Sigmoid colon (tissue), 7 donors: ENCODE measurements around the gene GNG2. TPM values are rescaled to one million over a fixed set of nuclear protein-coding genes. Genes with fewer than 3 reads are reported as not detected.

ENCODE experiments used
- DNase-seq: peaks from one replicate; pipeline ENCODE4 v3.0.0-alpha.2; 2019
- H3K27ac ChIP-seq, 4 donors: fragments of 200-600 bp; sonication (generic); one replicate each; pipeline ENCODE4 v1.5.1; 2016 to 2019; ENCODE audit warnings: mild to moderate bottlenecking in 1 of 4
- H3K27me3 ChIP-seq, 3 donors: fragments of 200-600 bp; sonication (generic); one replicate each; pipeline ENCODE4 v1.5.1; 2019; ENCODE audit warnings: mild to moderate bottlenecking in 1 of 3
- H3K36me3 ChIP-seq, 4 donors: fragments of 200-600 bp; sonication (generic); one replicate each; pipeline ENCODE4 v1.5.1; 2016 to 2019
- H3K4me1 ChIP-seq, 4 donors: fragments of 200-600 bp; sonication (generic); one replicate each; pipeline ENCODE4 v1.5.1; 2017 to 2019
- H3K4me3 ChIP-seq, 4 donors: fragments of 200-600 bp; sonication (generic); one replicate each; pipeline ENCODE4 v1.5.1; 2017 to 2019; ENCODE audit warnings: mild to moderate bottlenecking in 2 of 4, moderate library complexity in 1 of 4
- H3K9me3 ChIP-seq, 4 donors: fragments of 200-600 bp in 3 of 4; sonication (generic) in 3 of 4; one replicate each; pipeline versions ENCODE4 v1.5.1 to v1.6.1; 2013 to 2019
- CTCF ChIP-seq, 4 experiments: fragments of 450-650 bp in 3 of 4; fragments of 200-600 bp in 1 of 4; IDR thresholded peaks; one replicate each; pipeline ENCODE4 v1.5.1; 2016 to 2019; ENCODE audit warnings: antibody characterized with exemption in 4 of 4, mild to moderate bottlenecking in 3 of 4, moderate library complexity in 2 of 4
- EP300 ChIP-seq, 4 donors: sonication (generic); formaldehyde crosslinking; IDR thresholded peaks; one replicate each; pipeline ENCODE4 v1.6.1; 2017; ENCODE audit warnings: antibody characterized with exemption in 4 of 4
- POLR2A ChIP-seq, 2 donors: fragments of 450-650 bp; IDR thresholded peaks; one replicate each; pipeline ENCODE4 v1.6.1; 2016; ENCODE audit warnings: antibody characterized with exemption in 2 of 2, mild to moderate bottlenecking in 2 of 2, moderate library complexity in 2 of 2
- POLR2AphosphoS5 ChIP-seq, 4 donors: sonication (generic); formaldehyde crosslinking; IDR thresholded peaks; one replicate each; pipeline ENCODE4 v1.6.1; 2017; ENCODE audit warnings: antibody characterized with exemption in 4 of 4
- WGBS, 2 donors: extraction: QIAGEN DNeasy Blood & Tissue Kit; methylation state at CpG; one replicate each; pipeline ENCODE4 v1.1.7; 2013; 5-methylcytosine and 5-hydroxymethylcytosine counted together
- intact Hi-C: fragments of 100-400 bp; cut with DNase I; formaldehyde crosslinking; loops from one replicate; pipeline ENCODE4 v1.15.1; 2023
- polyA plus RNA-seq, 3 donors: library from polyadenylated mRNA; stranded (reverse); fragments of 200-250 nt; gene quantifications; one replicate each; pipeline ENCODE4 v1.2.3, GENCODE V29; 2013
- total RNA-seq, 4 donors: library from RNA; depleted of rRNA; stranded (reverse); fragments of >200 nt; gene quantifications; one replicate each; pipeline ENCODE4 v1.1.0, GENCODE V29; 2016
- donor health status: healthy with polysubstance abuse.
- donor health status: Bipolar disorder and iron deficiency.
- donor health status: healthy.

Gene GNG2
- total and polyA plus RNA-seq, 7 donors: 9.5 to 44.2 (median 27.3) TPM

- H3K4me1 ChIP-seq: no peaks in the 10 kb centered on the region
- DNase-seq: no peak
- 85 to 88% methylated on average over 2 of the region's 2 CpGs for WGBS, 2 donors
- intact Hi-C loops: no loop called here
- no peaks in the 10 kb centered on the region for H3K27me3 ChIP-seq
- H3K4me3 ChIP-seq: no peak overlapping the region
- no peak for TF ChIP-seq POLR2A (IDR thresholded peaks at IDR 0.05)
- no peak for TF ChIP-seq POLR2AphosphoS5 (IDR thresholded peaks at IDR 0.05)
- TF ChIP-seq CTCF (IDR thresholded peaks at IDR 0.05): no peak
- TF ChIP-seq EP300 (IDR thresholded peaks at IDR 0.05): no peak
- no peaks in the 10 kb centered on the region for H3K36me3 ChIP-seq
- H3K27ac ChIP-seq: no peak overlapping the region
- no peaks in the 10 kb centered on the region for H3K9me3 ChIP-seq
Measured at GRCh38 chr14:51849097-51849496, 11.3 kb upstream of the GNG2 start.

- no peaks in the 10 kb centered on the region for H3K9me3 ChIP-seq
- no peaks in the 10 kb centered on the region for H3K36me3 ChIP-seq
- H3K4me3 ChIP-seq: no peak overlapping the region
- 38 to 85% methylated on average over 1 of the region's 1 CpG for WGBS, 2 donors
- intact Hi-C loops: no loop called here
- no peak for DNase-seq
- no peaks in the 10 kb centered on the region for H3K27me3 ChIP-seq
- TF ChIP-seq CTCF (IDR thresholded peaks at IDR 0.05) (no peak), EP300 (IDR thresholded peaks at IDR 0.05) (no peak), POLR2A (IDR thresholded peaks at IDR 0.05) (no peak), POLR2AphosphoS5 (IDR thresholded peaks at IDR 0.05) (no peak)
- H3K27ac ChIP-seq: peak overlapping the region in 1 of 4 donors; percentile 7
- H3K4me1 ChIP-seq: no peaks in the 10 kb centered on the region
Measured at GRCh38 chr14:51850651-51851050, 9.8 kb upstream of the GNG2 start.

GRCh38 chr14:51852541-51852940 is 7.9 kb upstream of the GNG2 start:
- WGBS, 2 donors: 80 to 82% methylated on average over 4 of the region's 4 CpGs
- Histone ChIP-seq H3K27me3 (no peaks in the 10 kb centered on the region), H3K4me3 (no peak overlapping the region), H3K4me1 (no peaks in the 10 kb centered on the region), H3K27ac (no peak overlapping the region), H3K36me3 (no peaks in the 10 kb centered on the region), H3K9me3 (no peaks in the 10 kb centered on the region)
- no peak for DNase-seq
- no peak for TF ChIP-seq CTCF (IDR thresholded peaks at IDR 0.05)
- no peak for TF ChIP-seq POLR2AphosphoS5 (IDR thresholded peaks at IDR 0.05)
- no peak for TF ChIP-seq POLR2A (IDR thresholded peaks at IDR 0.05)
- TF ChIP-seq EP300 (IDR thresholded peaks at IDR 0.05): no peak
- intact Hi-C loops: no loop called here

- 85 to 90% methylated on average over 3 of the region's 3 CpGs for WGBS, 2 donors
- H3K27ac ChIP-seq: no peak overlapping the region
- H3K4me1 ChIP-seq: peaks cover 0 to 13% (median 3%) of the 10 kb centered on the region in 4 donors
- no peaks in the 10 kb centered on the region for H3K9me3 ChIP-seq
- TF ChIP-seq CTCF (IDR thresholded peaks at IDR 0.05) (no peak), POLR2A (IDR thresholded peaks at IDR 0.05) (no peak), EP300 (IDR thresholded peaks at IDR 0.05) (no peak), POLR2AphosphoS5 (IDR thresholded peaks at IDR 0.05) (no peak)
- H3K4me3 ChIP-seq: no peak overlapping the region
- intact Hi-C loops: no loop called here
- H3K36me3 ChIP-seq: no peaks in the 10 kb centered on the region
- no peak for DNase-seq
- no peaks in the 10 kb centered on the region for H3K27me3 ChIP-seq
Measured at GRCh38 chr14:51855234-51855633, 5.2 kb upstream of the GNG2 start.

- intact Hi-C loops: no loop called here
- WGBS, 2 donors: 81 to 97% methylated on average over 1 of the region's 1 CpG
Measured at GRCh38 chr14:51856792-51857296, 3.6 kb upstream of the GNG2 start.

More at GRCh38 chr14:51856792-51857296, 3.6 kb upstream of the GNG2 start:
- DNase-seq: no peak
- Histone ChIP-seq H3K27ac (no peak overlapping the region), H3K4me1 (peaks cover 0 to 25% (median 10%) of the 10 kb centered on the region in 4 donors), H3K27me3 (no peaks in the 10 kb centered on the region), H3K36me3 (no peaks in the 10 kb centered on the region), H3K9me3 (no peaks in the 10 kb centered on the region), H3K4me3 (no peak overlapping the region)
- TF ChIP-seq POLR2AphosphoS5 (IDR thresholded peaks at IDR 0.05) (no peak), CTCF (IDR thresholded peaks at IDR 0.05) (no peak), EP300 (IDR thresholded peaks at IDR 0.05) (no peak), POLR2A (IDR thresholded peaks at IDR 0.05) (no peak)
